Measurements from ENCODE around the gene HBQ1. TPM values are rescaled to one million over a fixed set of nuclear protein-coding genes. Genes with fewer than 3 reads are reported as not detected.
A peak's percentile ranks its signal among the peaks of the same experiment; 100 is the strongest.
"Not testable (repeated sequence)": the region's sequence is repeated elsewhere in the genome, so short reads cannot be mapped to it uniquely, and the experiment has no call there.

The HBQ1 gene
- polyA plus RNA-seq (ENCODE audit: insufficient read length in 12 of 12) = 1 to 10 TPM in 3 of 12 donors, under 1 TPM in 7, not detected in 2; 0.35 to 5.6 (median 0.67) TPM
- long read RNA-seq, donor 1 = 0 reads
- long read RNA-seq, donor 2 = 0 reads
- long read RNA-seq, donor 3 = 0 reads
- long read RNA-seq, donor 4 = 0 reads
- long read RNA-seq, donor 5, partial matches to known transcripts = 0 of 1 reads
- long read RNA-seq, donor 5, other reads (novel, unspliced or antisense) = 0 of 1 reads
- long read RNA-seq, donor 6, partial matches to known transcripts = 0 of 2 reads
- long read RNA-seq, donor 6, other reads (novel, unspliced or antisense) = 0 of 2 reads
- long read RNA-seq, donor 7, partial matches to known transcripts = 0 of 1 reads
- long read RNA-seq, donor 7, other reads (novel, unspliced or antisense) = 0 of 1 reads
- long read RNA-seq, donor 8, partial matches to known transcripts = 0 of 3 reads
- long read RNA-seq, donor 8, other reads (novel, unspliced or antisense) = 0 of 3 reads
- long read RNA-seq, donor 9, partial matches to known transcripts = 0 of 1 reads
- long read RNA-seq, donor 9, other reads (novel, unspliced or antisense) = 0 of 1 reads
- long read RNA-seq, donor 10 = 0 reads
- long read RNA-seq, donor 11, transcript HBQ1-201 (3 exons, 536 nt) = major isoform, 9 of 9 reads
- long read RNA-seq, donor 11, partial matches to known transcripts = 0 of 9 reads
- long read RNA-seq, donor 11, other reads (novel, unspliced or antisense) = 0 of 9 reads

DNA sequence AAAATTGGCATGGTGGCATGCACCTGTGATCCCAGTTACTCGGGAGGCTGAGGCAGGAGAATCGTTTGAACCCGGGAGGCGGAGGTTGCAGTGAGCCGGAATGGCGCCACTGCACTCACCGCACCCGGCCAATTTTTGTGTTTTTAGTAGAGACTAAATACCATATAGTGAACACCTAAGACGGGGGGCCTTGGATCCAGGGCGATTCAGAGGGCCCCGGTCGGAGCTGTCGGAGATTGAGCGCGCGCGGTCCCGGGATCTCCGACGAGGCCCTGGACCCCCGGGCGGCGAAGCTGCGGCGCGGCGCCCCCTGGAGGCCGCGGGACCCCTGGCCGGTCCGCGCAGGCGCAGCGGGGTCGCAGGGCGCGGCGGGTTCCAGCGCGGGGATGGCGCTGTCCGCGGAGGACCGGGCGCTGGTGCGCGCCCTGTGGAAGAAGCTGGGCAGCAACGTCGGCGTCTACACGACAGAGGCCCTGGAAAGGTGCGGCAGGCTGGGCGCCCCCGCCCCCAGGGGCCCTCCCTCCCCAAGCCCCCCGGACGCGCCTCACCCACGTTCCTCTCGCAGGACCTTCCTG, at the start of gene HBQ1:
Gene HBQ1, plus strand, starts transcription at position 359 of the 575 bp plus-strand sequence. Its CDS starts 28 bp downstream, at position 387.
- DNase-seq = no peak

DNA sequence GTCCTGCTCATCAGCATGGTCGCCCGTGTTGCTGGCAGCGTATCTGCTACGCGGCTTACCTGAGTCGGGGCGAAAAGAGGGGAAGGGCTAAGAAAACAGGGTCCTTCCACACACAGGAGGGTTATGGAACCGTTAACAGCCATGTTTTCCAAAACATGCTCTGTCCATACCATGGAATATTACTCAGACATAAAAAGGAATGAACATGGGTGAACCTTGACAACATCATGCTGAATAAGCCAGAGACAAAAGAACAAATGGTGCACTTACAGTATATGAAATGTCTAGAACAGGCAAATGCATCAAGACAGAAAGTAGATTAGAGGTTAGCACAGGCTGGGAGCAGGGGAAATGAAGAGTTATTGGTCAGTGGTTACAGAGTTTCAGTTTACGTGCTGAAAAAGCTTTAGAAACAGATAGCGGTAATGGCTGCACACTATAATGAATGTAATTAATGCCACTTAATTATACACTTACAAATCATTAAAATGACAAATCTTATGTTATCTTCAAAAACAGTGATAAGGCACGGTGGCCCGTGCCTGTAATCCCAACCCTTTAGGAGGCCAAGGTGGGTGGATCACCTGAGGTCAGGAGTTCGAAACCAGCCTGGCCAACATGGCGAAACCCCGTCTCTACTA, 49.6 kb upstream of the HBQ1 start:
- no peak for DNase-seq

DNA sequence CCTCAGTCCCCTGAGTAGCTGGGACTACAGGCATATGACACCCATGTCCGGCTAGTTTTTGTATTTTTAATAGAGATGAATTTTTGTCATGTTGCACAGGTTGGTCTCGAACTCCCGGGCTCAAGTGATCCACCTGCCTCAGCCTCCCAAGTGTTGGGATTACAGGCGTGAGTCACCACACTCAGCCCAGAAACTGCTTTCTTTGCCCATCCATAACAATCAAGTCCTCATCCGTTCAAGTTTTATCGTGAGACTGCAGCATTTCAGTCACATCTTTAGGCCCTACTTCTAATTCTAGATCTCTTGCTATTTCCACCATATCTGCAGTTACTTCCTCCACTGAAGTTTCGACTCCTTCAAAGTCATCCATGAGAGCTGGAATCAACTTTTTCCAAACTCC, 48.1 kb upstream of the HBQ1 start:
- no peak for DNase-seq

DNA sequence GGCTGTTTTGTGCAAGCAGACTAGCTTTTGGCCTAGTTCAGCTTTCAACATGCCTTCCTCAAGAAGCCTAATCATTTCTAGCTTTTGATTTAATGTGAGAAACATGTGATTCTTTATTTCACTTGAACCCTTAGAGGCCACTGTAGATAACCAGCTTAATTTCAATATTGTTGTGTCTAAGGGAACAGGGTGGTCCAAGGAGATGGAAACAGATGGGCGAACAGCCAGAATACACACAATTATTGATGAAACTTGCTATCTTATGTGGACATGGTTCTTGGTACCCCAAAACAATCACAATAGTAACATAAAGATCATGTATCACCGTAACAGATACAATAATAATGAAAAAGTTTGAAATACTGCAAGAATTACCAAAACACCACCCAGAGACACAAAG, 46.5 kb upstream of the HBQ1 start:
- no peak for DNase-seq

DNA sequence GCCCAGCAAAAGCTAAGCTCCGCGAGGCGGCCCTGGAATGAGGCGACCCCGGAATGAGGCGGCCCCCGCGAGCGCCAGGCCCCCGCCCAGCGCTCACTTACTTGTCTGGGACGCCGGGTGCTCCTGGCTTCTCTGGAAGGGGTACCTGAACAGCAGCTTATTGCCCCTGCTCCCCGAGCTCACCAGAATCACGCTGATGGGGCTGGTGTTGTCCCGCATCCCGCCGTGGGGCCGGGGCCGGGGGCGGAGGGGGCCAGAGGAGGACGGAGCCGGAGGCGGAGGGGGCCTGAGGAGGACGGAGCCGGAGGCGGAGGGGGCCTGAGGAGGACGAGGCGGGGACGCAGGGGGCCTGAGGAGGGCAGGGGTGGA, 42.2 kb upstream of the HBQ1 start:
- DNase-seq = peak; percentile 20

DNA sequence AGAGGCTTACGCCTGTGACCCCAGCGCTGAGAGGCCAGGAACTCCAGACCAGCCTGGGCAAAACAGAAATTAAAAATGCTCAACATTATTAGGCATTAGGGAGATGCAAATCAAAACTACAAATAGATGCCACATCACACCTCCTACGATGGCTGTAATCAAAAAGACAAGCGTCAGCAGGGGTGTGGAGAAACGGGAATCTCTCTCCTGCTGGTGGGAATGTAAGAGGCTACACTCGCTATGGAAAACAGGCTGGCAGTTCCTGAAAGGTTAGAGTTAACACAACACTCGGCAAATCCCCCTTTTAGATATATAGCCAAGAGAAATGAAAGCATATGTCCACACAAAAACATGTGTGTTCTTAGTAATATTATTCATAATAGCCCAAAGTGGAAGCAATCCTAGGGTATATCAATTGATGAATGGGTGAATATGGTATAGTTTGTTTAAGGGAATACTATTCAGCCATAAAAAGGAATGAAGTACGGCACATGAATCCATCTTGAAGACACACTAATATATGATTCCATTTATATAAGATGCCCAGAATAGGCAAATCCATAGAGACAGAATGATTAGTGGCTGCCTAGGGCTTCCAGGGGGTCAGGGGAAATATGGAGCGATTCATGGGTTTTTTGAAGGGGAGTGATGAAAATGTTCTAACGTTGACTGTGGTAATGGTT, 39.9 kb upstream of the HBQ1 start:
- no peak for DNase-seq

DNA sequence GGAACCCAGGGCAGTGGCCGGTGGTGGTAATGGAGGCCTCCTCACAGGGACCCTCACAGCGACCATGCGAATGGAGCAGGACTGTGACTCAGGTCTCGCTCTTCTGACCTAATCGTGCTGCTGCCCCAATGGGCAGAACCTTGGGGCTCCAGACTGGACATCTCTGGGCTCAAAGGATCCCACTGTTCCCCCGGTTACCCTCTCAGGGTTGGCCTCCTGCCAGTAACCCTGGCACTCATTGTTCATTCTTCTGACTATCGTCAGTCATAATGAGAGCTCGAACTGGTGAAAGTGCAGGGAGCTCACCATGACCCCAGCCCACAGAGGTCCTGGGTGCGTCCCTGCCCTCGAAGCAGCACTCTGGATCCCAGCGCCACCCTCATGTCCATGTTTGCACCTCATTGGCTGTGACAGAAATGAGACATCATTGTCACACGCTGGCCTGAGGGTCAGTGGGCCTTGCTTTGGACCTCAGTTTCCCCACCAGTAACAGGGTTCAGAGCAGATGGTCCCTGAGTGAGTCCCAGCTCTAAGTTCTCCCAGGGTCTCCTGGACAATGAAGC, 37.8 kb upstream of the HBQ1 start:
- DNase-seq = no peak

DNA sequence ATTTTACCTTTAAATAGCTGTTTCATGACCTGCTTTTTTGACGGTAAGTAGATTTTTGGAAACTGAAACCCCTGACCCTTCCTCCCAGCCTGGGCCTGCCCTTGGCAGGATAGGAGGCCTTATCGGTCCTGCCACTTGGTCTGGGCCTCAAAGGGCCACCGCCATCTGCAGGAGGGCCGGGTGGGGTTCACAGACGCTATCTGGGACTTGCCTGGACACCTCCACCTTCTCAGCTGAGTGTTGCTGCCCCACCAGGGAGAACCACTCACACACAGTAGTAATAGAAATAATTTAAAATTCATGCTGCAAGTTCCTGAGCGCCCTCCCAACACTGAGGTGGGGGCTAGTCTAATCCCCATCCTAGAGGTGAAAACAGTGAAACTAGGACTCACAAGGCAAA, 37.2 kb upstream of the HBQ1 start:
- no peak for DNase-seq

DNA sequence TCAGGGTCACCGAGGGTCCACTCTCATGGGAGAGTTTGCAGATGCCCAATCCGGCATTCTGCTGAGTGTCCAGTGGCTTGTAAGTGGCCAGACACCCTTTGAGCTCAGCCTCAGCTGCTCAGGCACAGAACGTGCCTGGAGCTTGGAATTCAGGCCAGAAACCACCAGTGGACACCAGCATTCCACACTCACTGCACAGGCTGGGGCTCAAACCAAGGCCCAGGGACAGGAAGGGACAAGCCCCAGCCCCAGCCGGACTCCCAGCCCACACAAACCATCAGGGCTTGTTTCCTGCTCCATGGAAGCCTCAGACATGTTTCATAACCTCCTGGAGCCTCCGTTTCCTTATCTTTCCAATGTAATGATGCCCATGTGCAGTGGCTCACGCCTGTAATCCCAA, 36.8 kb upstream of the HBQ1 start:
- DNase-seq = no peak

DNA sequence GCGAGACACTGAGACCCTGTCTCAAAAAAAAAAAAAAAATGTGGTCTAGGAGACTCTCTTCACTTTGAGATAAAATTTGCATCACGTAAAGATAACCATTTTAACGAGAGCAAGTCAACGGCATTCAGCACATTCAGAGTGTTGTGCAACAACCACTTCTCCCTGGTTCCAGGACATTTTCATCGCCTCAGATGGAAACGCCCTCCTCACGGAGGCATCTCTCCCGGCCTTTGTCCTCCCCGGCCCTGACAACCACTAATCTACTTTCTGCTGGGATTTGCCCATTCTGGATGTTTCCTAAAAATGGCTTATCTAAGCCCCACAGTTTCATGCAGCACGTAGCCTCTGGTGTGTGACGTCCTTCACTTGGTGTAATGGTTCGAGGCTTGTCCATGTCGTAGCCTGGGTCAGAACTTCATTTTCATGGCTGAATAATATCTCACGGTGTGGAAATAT, 35.4 kb upstream of the HBQ1 start:
- no peak for DNase-seq

DNA sequence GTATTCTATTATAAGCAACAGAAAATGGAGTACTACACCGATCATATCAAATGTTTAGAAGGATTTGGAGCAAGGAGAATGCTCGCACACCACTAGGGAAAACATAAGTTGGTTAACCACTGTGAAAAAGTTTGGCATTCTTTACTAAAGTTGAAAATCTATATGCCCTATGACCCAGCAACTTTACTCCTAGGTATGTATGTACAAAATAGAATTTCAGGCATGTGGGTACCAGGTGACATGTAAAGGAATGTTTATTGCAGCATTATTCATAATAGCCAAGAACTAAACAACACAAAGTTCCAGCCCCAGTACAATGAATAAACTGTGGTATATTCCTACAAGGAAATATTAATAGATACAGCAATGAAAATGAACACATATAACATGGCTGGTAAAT, 33.6 kb upstream of the HBQ1 start:
- no peak for DNase-seq

DNA sequence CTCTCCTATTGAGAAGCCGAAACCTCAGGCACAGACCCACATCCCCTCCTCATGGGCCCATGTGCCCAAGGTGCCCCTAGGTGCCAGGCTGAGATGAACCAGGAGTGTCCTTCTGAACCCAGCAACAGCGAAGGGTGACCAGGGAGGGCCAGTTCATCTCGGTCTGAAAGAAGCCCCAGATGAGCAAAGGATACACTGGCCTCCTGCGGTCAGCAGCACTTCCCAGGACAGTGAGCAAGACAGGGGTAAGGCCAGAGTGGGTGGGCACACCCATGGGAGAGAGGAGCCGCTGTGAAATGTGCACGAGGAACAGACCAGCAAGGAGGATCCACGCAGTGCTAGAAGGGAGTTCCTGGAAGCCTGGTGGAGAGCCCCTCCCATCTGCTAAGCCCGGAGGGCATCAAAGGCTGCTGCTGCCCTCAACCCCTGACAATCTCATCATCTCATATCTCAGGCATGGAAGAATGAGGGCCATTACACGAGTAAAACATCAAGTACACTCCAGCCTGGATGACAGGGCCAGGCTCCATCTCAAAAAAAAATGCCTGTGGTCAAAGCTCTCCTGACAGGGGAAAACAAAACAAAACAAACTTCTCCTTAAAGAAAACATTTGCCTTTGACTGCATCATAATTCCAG, 31.1 kb upstream of the HBQ1 start:
- no peak for DNase-seq

DNA sequence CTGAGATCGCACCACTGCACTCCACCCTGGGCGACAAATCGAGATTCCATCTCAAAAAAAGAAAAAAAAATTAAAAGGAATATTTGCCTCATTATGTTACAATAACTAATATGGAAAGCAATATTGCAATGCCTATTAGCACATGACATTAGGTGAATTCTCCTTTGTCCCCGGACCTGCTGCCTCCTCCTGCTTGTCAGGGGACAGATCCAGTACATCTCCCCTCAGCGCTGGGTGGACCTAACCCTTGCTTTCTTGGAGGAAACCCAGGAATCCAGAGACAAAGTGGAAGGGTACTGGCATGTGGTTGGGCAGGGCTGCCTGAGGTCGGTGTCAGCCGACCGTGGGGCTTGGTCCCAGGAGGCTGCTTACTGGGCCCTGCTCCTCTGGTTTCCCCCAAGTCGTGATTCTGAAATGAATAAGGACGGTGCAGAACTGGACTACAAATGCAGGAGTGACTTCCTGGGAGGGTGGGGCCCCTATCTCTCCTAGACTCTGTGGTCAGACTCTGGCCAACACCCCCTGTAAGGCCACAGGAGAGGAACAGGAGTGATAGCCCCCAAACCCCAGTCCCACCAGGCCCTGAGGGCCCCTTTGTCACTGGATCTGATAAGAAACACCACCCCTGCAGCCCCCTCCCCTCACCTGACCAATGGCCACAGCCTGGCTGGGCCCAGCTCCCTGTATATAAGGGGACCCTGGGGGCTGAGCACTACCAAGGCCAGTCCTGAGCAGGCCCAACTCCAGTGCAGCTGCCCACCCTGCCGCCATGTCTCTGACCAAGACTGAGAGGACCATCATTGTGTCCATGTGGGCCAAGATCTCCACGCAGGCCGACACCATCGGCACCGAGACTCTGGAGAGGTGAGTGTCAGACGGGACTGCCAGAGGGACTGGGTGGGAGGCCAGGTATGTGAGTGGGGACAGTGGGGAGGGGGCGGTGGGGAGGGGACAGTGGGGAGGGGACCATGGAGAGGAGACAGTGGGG, 27.8 kb upstream of the HBQ1 start, which contains the start of gene HBZ:
Gene HBZ, plus strand, starts transcription at position 504 of the 988 bp plus-strand sequence. Its CDS starts 266 bp downstream, at position 770.
- DNase-seq = no peak

DNA sequence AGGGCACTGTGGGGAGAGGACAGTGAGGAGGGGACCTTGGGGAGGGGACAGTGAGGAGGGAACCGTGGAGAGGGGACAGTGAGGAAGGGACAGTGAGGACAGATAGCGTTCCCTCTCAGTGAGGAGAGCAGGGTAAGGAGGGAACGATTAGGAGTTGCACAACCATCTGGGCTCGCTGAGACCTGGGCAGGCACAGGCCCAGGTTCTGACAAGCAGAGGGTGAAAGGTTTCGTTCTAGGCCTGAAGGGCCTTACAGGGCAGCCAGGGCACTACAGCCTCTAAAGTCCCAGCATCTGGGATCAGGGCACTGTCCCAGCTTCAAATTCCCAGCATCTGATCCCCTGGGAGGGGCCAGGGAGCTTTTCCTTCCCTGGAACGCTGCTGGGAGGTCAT, 27.1 kb upstream of the HBQ1 start:
- DNase-seq = not testable (repeated sequence)

DNA sequence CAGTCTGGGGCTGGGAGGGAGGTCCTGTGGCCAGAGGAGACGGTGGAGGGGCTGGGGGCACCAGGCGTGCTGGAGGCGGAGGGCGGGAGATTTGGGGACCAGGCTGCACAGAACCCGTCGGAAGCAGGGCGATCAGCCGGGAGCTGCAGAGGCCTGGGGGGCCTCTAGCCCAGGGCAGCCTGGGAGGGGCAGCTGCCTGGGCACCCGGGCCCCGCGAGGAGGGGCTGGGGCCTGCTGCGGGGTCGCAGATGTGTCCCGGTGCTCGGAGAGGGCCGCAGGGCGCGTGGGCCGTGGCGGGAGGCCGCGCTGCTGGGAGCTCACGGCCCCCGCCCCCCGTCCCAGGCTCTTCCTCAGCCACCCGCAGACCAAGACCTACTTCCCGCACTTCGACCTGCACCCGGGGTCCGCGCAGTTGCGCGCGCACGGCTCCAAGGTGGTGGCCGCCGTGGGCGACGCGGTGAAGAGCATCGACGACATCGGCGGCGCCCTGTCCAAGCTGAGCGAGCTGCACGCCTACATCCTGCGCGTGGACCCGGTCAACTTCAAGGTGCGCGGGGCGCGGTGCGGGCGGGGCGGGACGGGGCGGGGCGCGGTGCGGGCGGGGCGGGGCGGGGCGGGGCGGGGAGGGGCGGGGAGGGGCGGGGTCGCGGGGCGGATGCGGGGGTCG, 26.6 kb upstream of the HBQ1 start:
- DNase-seq = not testable (repeated sequence)

DNA sequence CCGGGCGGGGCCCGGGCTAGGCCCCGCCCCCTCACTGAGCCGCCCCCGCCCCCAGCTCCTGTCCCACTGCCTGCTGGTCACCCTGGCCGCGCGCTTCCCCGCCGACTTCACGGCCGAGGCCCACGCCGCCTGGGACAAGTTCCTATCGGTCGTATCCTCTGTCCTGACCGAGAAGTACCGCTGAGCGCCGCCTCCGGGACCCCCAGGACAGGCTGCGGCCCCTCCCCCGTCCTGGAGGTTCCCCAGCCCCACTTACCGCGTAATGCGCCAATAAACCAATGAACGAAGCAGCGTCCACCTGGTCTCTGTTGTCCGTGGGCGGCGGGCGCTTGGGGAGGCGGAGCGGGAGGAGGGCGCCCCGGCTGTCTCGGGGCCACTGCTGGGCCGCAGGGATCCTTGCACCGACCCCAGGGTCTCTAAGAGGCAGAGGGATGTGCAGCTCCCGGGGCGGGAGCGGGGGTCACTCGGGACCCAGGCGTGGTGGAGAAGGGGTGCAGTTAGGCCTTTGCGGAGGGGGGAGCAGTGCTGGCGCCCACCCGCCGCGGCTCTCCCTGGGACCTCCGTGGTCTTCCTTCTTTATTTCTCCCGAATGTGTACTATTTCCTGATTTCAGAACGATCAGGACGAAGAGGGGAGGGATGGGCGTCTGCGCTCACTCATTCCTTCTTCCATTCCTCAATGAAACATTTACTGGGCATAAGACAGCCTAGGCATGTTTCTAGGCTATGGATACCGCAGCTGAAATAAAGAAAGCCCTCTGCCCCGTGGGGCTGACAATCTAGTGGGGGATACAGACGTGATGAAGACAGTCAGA, 25.8 kb upstream of the HBQ1 start:
- peak; percentile 34 for DNase-seq

DNA sequence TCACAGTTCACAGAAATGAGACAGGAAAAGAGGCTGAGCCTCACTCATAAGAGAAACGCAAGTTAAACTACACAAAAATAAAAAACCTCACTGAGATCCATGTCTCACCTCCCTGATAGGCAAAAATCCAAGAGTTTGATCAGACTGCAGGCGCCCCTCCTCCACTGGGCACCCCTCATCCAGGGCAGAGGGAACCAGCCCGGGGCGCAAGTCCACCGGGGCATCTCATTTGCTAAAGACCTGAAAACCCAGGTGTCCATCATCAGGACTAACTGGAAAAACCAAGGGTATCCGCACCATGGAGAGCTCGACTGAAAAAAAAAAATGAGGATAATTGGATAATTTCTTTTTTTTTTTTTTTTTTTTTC, 25.2 kb upstream of the HBQ1 start:
- DNase-seq = no peak

All from muscle of arm (tissue), 14 donors.